ENCODE data around the gene SUN3. TPM values are rescaled to one million over a fixed set of nuclear protein-coding genes. Genes with fewer than 3 reads are reported as not detected.

The SUN3 gene
- total RNA-seq, 1 experiment from 2014 or later = not detected

DNA sequence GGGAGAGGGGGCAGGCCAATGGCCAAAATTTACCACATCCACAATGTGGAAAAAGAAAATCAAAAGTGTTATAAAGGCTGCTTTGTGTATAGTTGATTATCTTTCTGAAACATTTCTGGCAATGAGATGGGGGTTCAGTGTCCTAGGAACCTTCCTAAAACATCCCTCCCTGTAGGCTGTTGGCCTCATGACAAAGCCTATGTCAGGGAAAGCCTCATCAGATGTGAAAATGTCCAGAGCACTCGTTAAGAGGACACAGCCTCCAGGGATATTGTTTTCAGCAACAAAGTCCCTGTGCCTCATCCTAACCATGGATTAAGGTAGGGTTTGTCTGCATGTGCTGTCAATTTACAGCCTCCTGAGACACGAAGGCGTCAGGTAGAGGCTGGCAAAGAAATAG, 17.0 kb downstream of the SUN3 start:
- ATAC-seq (no peak), DNase-seq (ENCODE audit: low spot score) (no peak)
- peaks cover 4% of the 10 kb centered on the region; the same call in 1 of the 2 replicates for H3K27me3 Mint-ChIP-seq (ENCODE audit: low read depth)
- peaks cover 6% of the 10 kb centered on the region; the same call in 1 of the 2 replicates for H3K9me3 Mint-ChIP-seq
- TF ChIP-seq JAZF1 (CRISPR knock-in tag; IDR thresholded peaks at IDR 0.05) = no peak
- TF ChIP-seq EMX1 (CRISPR knock-in tag; IDR thresholded peaks at IDR 0.05) = no peak
- TF ChIP-seq, protein P1, sequence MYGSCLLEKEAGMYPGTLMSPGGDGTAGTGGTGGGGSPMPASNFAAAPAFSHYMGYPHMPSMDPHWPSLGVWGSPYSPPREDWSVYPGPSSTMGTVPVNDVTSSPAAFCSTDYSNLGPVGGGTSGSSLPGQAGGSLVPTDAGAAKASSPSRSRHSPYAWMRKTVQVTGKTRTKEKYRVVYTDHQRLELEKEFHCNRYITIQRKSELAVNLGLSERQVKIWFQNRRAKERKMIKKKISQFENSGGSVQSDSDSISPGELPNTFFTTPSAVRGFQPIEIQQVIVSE (CRISPR knock-in tag; IDR thresholded peaks at IDR 0.05; ENCODE audit: borderline replicate concordance) = no peak
- TF ChIP-seq, protein P2, sequence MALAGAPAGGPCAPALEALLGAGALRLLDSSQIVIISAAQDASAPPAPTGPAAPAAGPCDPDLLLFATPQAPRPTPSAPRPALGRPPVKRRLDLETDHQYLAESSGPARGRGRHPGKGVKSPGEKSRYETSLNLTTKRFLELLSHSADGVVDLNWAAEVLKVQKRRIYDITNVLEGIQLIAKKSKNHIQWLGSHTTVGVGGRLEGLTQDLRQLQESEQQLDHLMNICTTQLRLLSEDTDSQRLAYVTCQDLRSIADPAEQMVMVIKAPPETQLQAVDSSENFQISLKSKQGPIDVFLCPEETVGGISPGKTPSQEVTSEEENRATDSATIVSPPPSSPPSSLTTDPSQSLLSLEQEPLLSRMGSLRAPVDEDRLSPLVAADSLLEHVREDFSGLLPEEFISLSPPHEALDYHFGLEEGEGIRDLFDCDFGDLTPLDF (CRISPR knock-in tag; IDR thresholded peaks at IDR 0.05) = no peak
- TF ChIP-seq, protein P3, sequence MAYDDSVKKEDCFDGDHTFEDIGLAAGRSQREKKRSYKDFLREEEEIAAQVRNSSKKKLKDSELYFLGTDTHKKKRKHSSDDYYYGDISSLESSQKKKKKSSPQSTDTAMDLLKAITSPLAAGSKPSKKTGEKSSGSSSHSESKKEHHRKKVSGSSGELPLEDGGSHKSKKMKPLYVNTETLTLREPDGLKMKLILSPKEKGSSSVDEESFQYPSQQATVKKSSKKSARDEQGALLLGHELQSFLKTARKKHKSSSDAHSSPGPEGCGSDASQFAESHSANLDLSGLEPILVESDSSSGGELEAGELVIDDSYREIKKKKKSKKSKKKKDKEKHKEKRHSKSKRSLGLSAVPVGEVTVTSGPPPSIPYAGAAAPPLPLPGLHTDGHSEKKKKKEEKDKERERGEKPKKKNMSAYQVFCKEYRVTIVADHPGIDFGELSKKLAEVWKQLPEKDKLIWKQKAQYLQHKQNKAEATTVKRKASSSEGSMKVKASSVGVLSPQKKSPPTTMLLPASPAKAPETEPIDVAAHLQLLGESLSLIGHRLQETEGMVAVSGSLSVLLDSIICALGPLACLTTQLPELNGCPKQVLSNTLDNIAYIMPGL (CRISPR knock-in tag; IDR thresholded peaks at IDR 0.05) = no peak
- no peak for TF ChIP-seq TP53 (CRISPR knock-in tag; IDR thresholded peaks at IDR 0.05)
- no peak for TF ChIP-seq IRF2 (CRISPR knock-in tag; IDR thresholded peaks at IDR 0.05; ENCODE audit: borderline replicate concordance, low read depth)
- peaks cover 8% of the 10 kb centered on the region for H3K4me1 Mint-ChIP-seq
- no peaks in the 10 kb centered on the region for H3K36me3 Mint-ChIP-seq
- POLR2A ChIA-PET = no interaction called here
- CTCF ChIA-PET = no interaction called here
- no peak overlapping the region for H3K4me3 Mint-ChIP-seq
- H3K27ac Mint-ChIP-seq = no peak overlapping the region

DNA sequence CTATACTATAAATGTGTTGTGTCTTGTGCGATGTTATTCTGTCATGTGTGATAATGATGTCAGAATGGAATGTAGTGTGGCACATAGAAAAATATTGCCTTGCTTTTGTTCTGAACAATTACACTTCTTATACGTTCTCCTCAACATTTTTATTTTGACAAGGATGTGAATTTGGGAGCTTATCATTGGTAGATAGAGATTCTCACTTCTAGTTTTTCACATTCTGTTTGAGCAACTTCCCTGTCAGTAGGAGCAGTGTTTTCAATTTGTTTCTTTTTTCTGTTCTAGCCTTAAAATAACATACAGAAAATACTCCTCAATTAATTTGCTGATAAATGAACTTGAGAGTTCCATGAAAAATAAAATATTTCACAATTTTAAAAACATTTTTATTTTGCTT, 17.6 kb downstream of the SUN3 start:
- Mint-ChIP-seq H3K27me3 (ENCODE audit: low read depth) (peaks cover 4% of the 10 kb centered on the region; the same call in 1 of the 2 replicates), H3K27ac (no peak overlapping the region), H3K4me3 (no peak overlapping the region), H3K9me3 (peaks cover 6% of the 10 kb centered on the region; the same call in 1 of the 2 replicates), H3K36me3 (no peaks in the 10 kb centered on the region), H3K4me1 (peaks cover 7% of the 10 kb centered on the region)
- DNase-seq (ENCODE audit: low spot score) (no peak), ATAC-seq (no peak)
- CTCF ChIA-PET = no interaction called here
- TF ChIP-seq ESRRA (CRISPR knock-in tag; IDR thresholded peaks at IDR 0.05; ENCODE audit: borderline replicate concordance) (no peak), ZNF423 (CRISPR knock-in tag; IDR thresholded peaks at IDR 0.05) (no peak), FOXJ3 (CRISPR knock-in tag; IDR thresholded peaks at IDR 0.05; ENCODE audit: borderline replicate concordance) (no peak), CBFB (CRISPR knock-in tag; IDR thresholded peaks at IDR 0.05; ENCODE audit: low read depth) (no peak)
- TF ChIP-seq, protein P4, sequence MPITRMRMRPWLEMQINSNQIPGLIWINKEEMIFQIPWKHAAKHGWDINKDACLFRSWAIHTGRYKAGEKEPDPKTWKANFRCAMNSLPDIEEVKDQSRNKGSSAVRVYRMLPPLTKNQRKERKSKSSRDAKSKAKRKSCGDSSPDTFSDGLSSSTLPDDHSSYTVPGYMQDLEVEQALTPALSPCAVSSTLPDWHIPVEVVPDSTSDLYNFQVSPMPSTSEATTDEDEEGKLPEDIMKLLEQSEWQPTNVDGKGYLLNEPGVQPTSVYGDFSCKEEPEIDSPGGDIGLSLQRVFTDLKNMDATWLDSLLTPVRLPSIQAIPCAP (CRISPR knock-in tag; IDR thresholded peaks at IDR 0.05) = no peak
- TF ChIP-seq, protein P5, sequence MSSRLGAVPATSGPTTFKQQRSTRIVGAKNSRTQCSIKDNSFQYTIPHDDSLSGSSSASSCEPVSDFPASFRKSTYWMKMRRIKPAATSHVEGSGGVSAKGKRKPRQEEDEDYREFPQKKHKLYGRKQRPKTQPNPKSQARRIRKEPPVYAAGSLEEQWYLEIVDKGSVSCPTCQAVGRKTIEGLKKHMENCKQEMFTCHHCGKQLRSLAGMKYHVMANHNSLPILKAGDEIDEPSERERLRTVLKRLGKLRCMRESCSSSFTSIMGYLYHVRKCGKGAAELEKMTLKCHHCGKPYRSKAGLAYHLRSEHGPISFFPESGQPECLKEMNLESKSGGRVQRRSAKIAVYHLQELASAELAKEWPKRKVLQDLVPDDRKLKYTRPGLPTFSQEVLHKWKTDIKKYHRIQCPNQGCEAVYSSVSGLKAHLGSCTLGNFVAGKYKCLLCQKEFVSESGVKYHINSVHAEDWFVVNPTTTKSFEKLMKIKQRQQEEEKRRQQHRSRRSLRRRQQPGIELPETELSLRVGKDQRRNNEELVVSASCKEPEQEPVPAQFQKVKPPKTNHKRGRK (CRISPR knock-in tag; IDR thresholded peaks at IDR 0.05; ENCODE audit: borderline replicate concordance) = no peak
- POLR2A ChIA-PET = no interaction called here

DNA sequence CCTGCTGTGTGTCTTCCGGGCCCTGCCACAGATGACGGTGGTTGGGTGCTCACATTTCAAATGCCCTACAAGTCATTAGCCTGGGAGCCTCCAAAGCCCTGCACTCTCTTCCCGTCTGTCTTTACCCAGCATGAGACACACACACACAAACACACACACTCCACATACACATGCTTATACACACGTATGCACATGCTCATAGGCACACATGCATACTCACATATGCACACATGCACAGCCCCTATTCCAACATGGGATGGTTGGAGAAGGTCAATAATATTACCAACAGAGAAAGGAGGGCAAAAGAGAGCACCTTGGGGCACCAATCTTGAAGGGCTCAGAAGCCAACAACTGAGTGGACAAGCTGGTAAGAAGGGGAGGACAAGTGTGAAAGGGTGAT, 19.0 kb downstream of the SUN3 start:
- Mint-ChIP-seq H3K9me3 (peaks cover 6% of the 10 kb centered on the region; the same call in 1 of the 2 replicates), H3K27me3 (ENCODE audit: low read depth) (peaks cover 4% of the 10 kb centered on the region; the same call in 1 of the 2 replicates), H3K4me1 (peaks cover 9% of the 10 kb centered on the region), H3K4me3 (no peak overlapping the region), H3K27ac (no peak overlapping the region), H3K36me3 (no peaks in the 10 kb centered on the region)
- ATAC-seq = no peak
- no peak for DNase-seq (ENCODE audit: low spot score)
- CTCF ChIA-PET = interaction anchor here (0.6 to 1.3 kb wide), 4 partner anchors 18 to 100 kb away, joined by 3 to 6 read pairs (median 4); partner anchors contain the start of gene UPP1
- POLR2A ChIA-PET = no interaction called here
- TF ChIP-seq HMGA2 (CRISPR knock-in tag; IDR thresholded peaks at IDR 0.05) (no peak), OVOL2 (CRISPR knock-in tag; IDR thresholded peaks at IDR 0.05; ENCODE audit: borderline replicate concordance) (no peak), CBFB (CRISPR knock-in tag; IDR thresholded peaks at IDR 0.05; ENCODE audit: low read depth) (no peak), EMX1 (CRISPR knock-in tag; IDR thresholded peaks at IDR 0.05) (no peak), JAZF1 (CRISPR knock-in tag; IDR thresholded peaks at IDR 0.05) (no peak), GRHL2 (CRISPR knock-in tag; IDR thresholded peaks at IDR 0.05; ENCODE audit: insufficient replicate concordance, severe bottlenecking) (no peak)
- TF ChIP-seq, protein P6, sequence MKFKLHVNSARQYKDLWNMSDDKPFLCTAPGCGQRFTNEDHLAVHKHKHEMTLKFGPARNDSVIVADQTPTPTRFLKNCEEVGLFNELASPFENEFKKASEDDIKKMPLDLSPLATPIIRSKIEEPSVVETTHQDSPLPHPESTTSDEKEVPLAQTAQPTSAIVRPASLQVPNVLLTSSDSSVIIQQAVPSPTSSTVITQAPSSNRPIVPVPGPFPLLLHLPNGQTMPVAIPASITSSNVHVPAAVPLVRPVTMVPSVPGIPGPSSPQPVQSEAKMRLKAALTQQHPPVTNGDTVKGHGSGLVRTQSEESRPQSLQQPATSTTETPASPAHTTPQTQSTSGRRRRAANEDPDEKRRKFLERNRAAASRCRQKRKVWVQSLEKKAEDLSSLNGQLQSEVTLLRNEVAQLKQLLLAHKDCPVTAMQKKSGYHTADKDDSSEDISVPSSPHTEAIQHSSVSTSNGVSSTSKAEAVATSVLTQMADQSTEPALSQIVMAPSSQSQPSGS (CRISPR knock-in tag; IDR thresholded peaks at IDR 0.05; ENCODE audit: borderline replicate concordance, low read depth) = no peak
- TF ChIP-seq, protein P7, sequence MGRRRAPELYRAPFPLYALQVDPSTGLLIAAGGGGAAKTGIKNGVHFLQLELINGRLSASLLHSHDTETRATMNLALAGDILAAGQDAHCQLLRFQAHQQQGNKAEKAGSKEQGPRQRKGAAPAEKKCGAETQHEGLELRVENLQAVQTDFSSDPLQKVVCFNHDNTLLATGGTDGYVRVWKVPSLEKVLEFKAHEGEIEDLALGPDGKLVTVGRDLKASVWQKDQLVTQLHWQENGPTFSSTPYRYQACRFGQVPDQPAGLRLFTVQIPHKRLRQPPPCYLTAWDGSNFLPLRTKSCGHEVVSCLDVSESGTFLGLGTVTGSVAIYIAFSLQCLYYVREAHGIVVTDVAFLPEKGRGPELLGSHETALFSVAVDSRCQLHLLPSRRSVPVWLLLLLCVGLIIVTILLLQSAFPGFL (CRISPR knock-in tag; IDR thresholded peaks at IDR 0.05; ENCODE audit: borderline replicate concordance) = no peak
